ENCODE data around the gene HSPA1L.

- TF ChIP-seq CTCF (IDR thresholded peaks at IDR 0.05) (no peak), POLR2A (IDR thresholded peaks at IDR 0.05) (no peak)
Measured at GRCh38 chr6:31780507-31781243, 34.4 kb downstream of the HSPA1L start.

All from lower leg skin (tissue), 3 donors.